ENCODE data around the gene FBRSL1. TPM values are rescaled to one million over a fixed set of nuclear protein-coding genes. Genes with fewer than 3 reads are reported as not detected.

Gene FBRSL1
- polyA plus RNA-seq, 1 of the 3 experiments (the other 2 are of a cell fraction): 5.5 TPM

- H3K4me3 ChIP-seq (ENCODE audit: low read depth in 2 of 2, low read length in 1 of 2): no peak overlapping the region
- no peak overlapping the region for H2AFZ ChIP-seq (ENCODE audit: low read depth)
- no peak for DNase-seq
- ChIA-PET CTCF (no interaction called here), POLR2A (no interaction called here)
- no peaks in the 10 kb centered on the region for H3K79me2 ChIP-seq (ENCODE audit: insufficient read depth)
- TF ChIP-seq NFIC (IDR thresholded peaks at IDR 0.05; ENCODE audit: borderline replicate concordance): no peak
- no peaks in the 10 kb centered on the region for H4K20me1 ChIP-seq (ENCODE audit: insufficient read depth)
- no peaks in the 10 kb centered on the region for H3F3A ChIP-seq (replicated peaks; ENCODE audit: insufficient read depth)
- 64% methylated on average over 9 of the region's 9 CpGs for WGBS (ENCODE audit: low lambda C conversion rate)
- H3K4me1 ChIP-seq (ENCODE audit: control insufficient read depth in 1 of 2, insufficient read depth in 2 of 2, low read depth in 1 of 2, low read length in 1 of 2): peaks cover 0 to 7% of the 10 kb centered on the region in 2 experiments; a peak in 1 of 4 replicates
- H3K9ac ChIP-seq: no peak overlapping the region
- H3K4me2 ChIP-seq: no peak overlapping the region
- H3K27me3 ChIP-seq (ENCODE audit: insufficient read depth): no peaks in the 10 kb centered on the region
- no peaks in the 10 kb centered on the region for H3K9me2 ChIP-seq
- H3K9me3 ChIP-seq: no peaks in the 10 kb centered on the region
- no peak overlapping the region for H3K27ac ChIP-seq (ENCODE audit: low read depth in 2 of 2, low read length in 1 of 2)
- no peaks in the 10 kb centered on the region for H3K36me3 ChIP-seq (replicated peaks in 1 of 2; ENCODE audit: control insufficient read depth in 1 of 2, insufficient read depth in 2 of 2, low read length in 1 of 2)
These were observed 20.5 kb upstream of the FBRSL1 start for GRCh38 chr12:132469423-132469822.

- no peak for DNase-seq
- TF ChIP-seq NFIC (IDR thresholded peaks at IDR 0.05; ENCODE audit: borderline replicate concordance) (no peak), EP300 (IDR thresholded peaks at IDR 0.05; ENCODE audit: borderline replicate concordance in 1 of 2, low read depth in 1 of 2, low read length in 1 of 2) (no peak), TAF1 (IDR thresholded peaks at IDR 0.05; ENCODE audit: borderline replicate concordance, low read depth, low read length) (no peak), SIN3A (IDR thresholded peaks at IDR 0.05; ENCODE audit: borderline replicate concordance, low read depth, low read length) (no peak), MXI1 (IDR thresholded peaks at IDR 0.05; ENCODE audit: low read depth, low read length) (no peak), RFX5 (IDR thresholded peaks at IDR 0.05; ENCODE audit: low read length) (no peak), GATA2 (CRISPR knock-in tag; IDR thresholded peaks at IDR 0.05) (no peak), MEF2A (IDR thresholded peaks at IDR 0.05; ENCODE audit: borderline replicate concordance, low read depth) (no peak), YY1 (IDR thresholded peaks at IDR 0.05; ENCODE audit: low read depth) (no peak), FOSL2 (IDR thresholded peaks at IDR 0.05; ENCODE audit: borderline replicate concordance, low read depth) (no peak)
- TF ChIP-seq, protein P1, sequence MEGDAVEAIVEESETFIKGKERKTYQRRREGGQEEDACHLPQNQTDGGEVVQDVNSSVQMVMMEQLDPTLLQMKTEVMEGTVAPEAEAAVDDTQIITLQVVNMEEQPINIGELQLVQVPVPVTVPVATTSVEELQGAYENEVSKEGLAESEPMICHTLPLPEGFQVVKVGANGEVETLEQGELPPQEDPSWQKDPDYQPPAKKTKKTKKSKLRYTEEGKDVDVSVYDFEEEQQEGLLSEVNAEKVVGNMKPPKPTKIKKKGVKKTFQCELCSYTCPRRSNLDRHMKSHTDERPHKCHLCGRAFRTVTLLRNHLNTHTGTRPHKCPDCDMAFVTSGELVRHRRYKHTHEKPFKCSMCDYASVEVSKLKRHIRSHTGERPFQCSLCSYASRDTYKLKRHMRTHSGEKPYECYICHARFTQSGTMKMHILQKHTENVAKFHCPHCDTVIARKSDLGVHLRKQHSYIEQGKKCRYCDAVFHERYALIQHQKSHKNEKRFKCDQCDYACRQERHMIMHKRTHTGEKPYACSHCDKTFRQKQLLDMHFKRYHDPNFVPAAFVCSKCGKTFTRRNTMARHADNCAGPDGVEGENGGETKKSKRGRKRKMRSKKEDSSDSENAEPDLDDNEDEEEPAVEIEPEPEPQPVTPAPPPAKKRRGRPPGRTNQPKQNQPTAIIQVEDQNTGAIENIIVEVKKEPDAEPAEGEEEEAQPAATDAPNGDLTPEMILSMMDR (IDR thresholded peaks at IDR 0.05): no peak
- Histone ChIP-seq H3K9me2 (no peaks in the 10 kb centered on the region), H3K4me1 (ENCODE audit: control insufficient read depth in 1 of 2, insufficient read depth in 2 of 2, low read depth in 1 of 2, low read length in 1 of 2) (peaks cover 0 to 7% of the 10 kb centered on the region in 2 experiments; a peak in 1 of 4 replicates), H3K4me3 (ENCODE audit: low read depth in 2 of 2, low read length in 1 of 2) (no peak overlapping the region), H3K9me3 (no peaks in the 10 kb centered on the region), H3K4me2 (no peak overlapping the region), H3K79me2 (ENCODE audit: insufficient read depth) (no peaks in the 10 kb centered on the region), H3K27ac (ENCODE audit: low read depth in 2 of 2, low read length in 1 of 2) (no peak overlapping the region), H3K9ac (no peak overlapping the region), H3K36me3 (replicated peaks in 1 of 2; ENCODE audit: control insufficient read depth in 1 of 2, insufficient read depth in 2 of 2, low read length in 1 of 2) (no peaks in the 10 kb centered on the region), H3F3A (replicated peaks; ENCODE audit: insufficient read depth) (peaks cover 1% of the 10 kb centered on the region), H3K27me3 (ENCODE audit: insufficient read depth) (no peaks in the 10 kb centered on the region), H4K20me1 (ENCODE audit: insufficient read depth) (no peaks in the 10 kb centered on the region), H2AFZ (ENCODE audit: low read depth) (no peak overlapping the region)
- CTCF ChIA-PET: no interaction called here
- POLR2A ChIA-PET: no interaction called here
- 18% methylated on average over 2 of the region's 3 CpGs for WGBS (ENCODE audit: low lambda C conversion rate)
These were observed 19.6 kb upstream of the FBRSL1 start for GRCh38 chr12:132470397-132470796.

All from SK-N-SH (cell line).